ENCODE results near the gene CNIH2. TPM values are rescaled to one million over a fixed set of nuclear protein-coding genes. Genes with fewer than 3 reads are reported as not detected.
A peak's percentile ranks its signal among the peaks of the same experiment; 100 is the strongest.
"Not testable (repeated sequence)": the region's sequence is repeated elsewhere in the genome, so short reads cannot be mapped to it uniquely, and the experiment has no call there.

CNIH2 gene
- total and polyA plus RNA-seq, 4 donors = 23.9 to 256 (median 138) TPM

DNA sequence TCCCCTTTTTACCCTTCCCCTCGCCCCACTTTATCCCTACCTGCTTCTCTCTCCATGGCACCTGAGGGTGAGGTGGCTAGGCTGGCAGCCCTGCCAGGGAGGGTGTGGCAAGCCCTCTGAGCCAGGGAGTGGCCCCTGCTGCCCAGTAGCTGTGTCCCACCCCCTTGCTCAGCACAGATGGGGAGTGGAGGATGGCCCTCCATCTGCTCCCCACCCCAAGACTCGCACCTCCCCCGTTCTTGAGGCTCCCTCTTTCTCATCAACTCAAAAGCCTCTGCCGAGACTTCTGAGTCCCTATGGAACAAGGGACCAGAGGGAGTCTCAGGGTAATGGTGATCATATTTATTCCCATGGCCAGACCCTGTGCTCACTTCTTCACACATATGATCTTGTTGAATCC is 15.4 kb downstream of the CNIH2 start:
- Histone ChIP-seq H3K27ac (ENCODE audit: low read depth, low read length) (no peak overlapping the region), H3K36me3 (ENCODE audit: control insufficient read depth, insufficient read depth, low read length) (peaks cover 31% of the 10 kb centered on the region), H3K27me3 (ENCODE audit: control insufficient read depth, insufficient read depth, low read length) (peaks cover 13% of the 10 kb centered on the region), H3K4me3 (ENCODE audit: low read depth, low read length) (no peak overlapping the region), H3K4me1 (ENCODE audit: control insufficient read depth, insufficient read depth, low read length) (peaks cover 37% of the 10 kb centered on the region), H3K9me3 (ENCODE audit: control insufficient read depth, insufficient read depth, low read length) (no peaks in the 10 kb centered on the region)
- DNase-seq (ENCODE audit: low read depth in 4 of 6, low spot score in 6 of 6) = no peak
- WGBS (ENCODE audit: insufficient coverage) = no CpG with 5 or more reads among the region's 4 CpGs

GRCh38 chr11:66293777-66294625 is 16.0 kb downstream of the CNIH2 start:
- H3K36me3 ChIP-seq (ENCODE audit: control insufficient read depth, insufficient read depth, low read length) = peaks cover 31% of the 10 kb centered on the region
- no peak overlapping the region for H3K4me3 ChIP-seq (ENCODE audit: low read depth, low read length)
- no peaks in the 10 kb centered on the region for H3K9me3 ChIP-seq (ENCODE audit: control insufficient read depth, insufficient read depth, low read length)
- peaks cover 34% of the 10 kb centered on the region for H3K4me1 ChIP-seq (ENCODE audit: control insufficient read depth, insufficient read depth, low read length)
- DNase-seq (ENCODE audit: low read depth in 4 of 6, low spot score in 6 of 6) = no peak
- H3K27ac ChIP-seq (ENCODE audit: low read depth, low read length) = no peak overlapping the region
- peaks cover 13% of the 10 kb centered on the region for H3K27me3 ChIP-seq (ENCODE audit: control insufficient read depth, insufficient read depth, low read length)
- WGBS (ENCODE audit: insufficient coverage) = 75% methylated on average over 27 of the region's 30 CpGs

- Histone ChIP-seq H3K4me1 (ENCODE audit: control insufficient read depth, insufficient read depth, low read length) (peaks cover 27% of the 10 kb centered on the region), H3K36me3 (ENCODE audit: control insufficient read depth, insufficient read depth, low read length) (peaks cover 31% of the 10 kb centered on the region), H3K9me3 (ENCODE audit: control insufficient read depth, insufficient read depth, low read length) (no peaks in the 10 kb centered on the region), H3K27ac (ENCODE audit: low read depth, low read length) (no peak overlapping the region), H3K4me3 (ENCODE audit: low read depth, low read length) (no peak overlapping the region), H3K27me3 (ENCODE audit: control insufficient read depth, insufficient read depth, low read length) (peaks cover 13% of the 10 kb centered on the region)
- 78% methylated on average over 114 of the region's 123 CpGs for WGBS (ENCODE audit: insufficient coverage)
- DNase-seq (ENCODE audit: low read depth in 4 of 6, low spot score in 6 of 6) = no peak
These were observed 16.9 kb downstream of the CNIH2 start for GRCh38 chr11:66294626-66295620.

DNA sequence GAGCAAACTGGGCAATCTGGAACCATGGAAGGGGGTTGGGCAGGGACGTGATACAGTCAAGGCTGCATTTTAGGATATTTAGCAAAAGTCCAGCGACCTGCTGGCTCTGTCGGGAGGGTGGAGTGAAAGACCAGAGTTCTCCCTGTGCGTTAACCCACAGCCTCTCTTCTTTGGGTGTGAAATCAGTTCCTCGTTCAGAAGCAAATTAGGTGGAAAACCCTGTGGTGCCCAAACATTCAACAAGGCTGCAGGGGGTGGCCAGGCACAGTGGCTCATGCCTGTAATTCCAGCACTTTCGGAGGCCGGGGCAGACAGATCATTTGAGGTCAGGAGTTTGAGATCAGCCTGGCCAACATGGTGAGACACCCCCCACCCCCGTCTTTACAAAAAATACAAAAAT is 19.6 kb downstream of the CNIH2 start:
- H3K4me3 ChIP-seq (ENCODE audit: low read depth, low read length) = no peak overlapping the region
- H3K4me1 ChIP-seq (ENCODE audit: control insufficient read depth, insufficient read depth, low read length) = peaks cover 9% of the 10 kb centered on the region
- peaks cover 31% of the 10 kb centered on the region for H3K36me3 ChIP-seq (ENCODE audit: control insufficient read depth, insufficient read depth, low read length)
- no peak overlapping the region for H3K27ac ChIP-seq (ENCODE audit: low read depth, low read length)
- no peak for DNase-seq (ENCODE audit: low read depth in 4 of 6, low spot score in 6 of 6)
- no peaks in the 10 kb centered on the region for H3K9me3 ChIP-seq (ENCODE audit: control insufficient read depth, insufficient read depth, low read length)
- 26% methylated on average over 6 of the region's 8 CpGs for WGBS (ENCODE audit: insufficient coverage)
- H3K27me3 ChIP-seq (ENCODE audit: control insufficient read depth, insufficient read depth, low read length) = peaks cover 7% of the 10 kb centered on the region

- H3K4me3 ChIP-seq (ENCODE audit: low read depth, low read length) = no peak overlapping the region
- no peaks in the 10 kb centered on the region for H3K9me3 ChIP-seq (ENCODE audit: control insufficient read depth, insufficient read depth, low read length)
- peaks cover 26% of the 10 kb centered on the region for H3K36me3 ChIP-seq (ENCODE audit: control insufficient read depth, insufficient read depth, low read length)
- H3K27ac ChIP-seq (ENCODE audit: low read depth, low read length) = no peak overlapping the region
- H3K27me3 ChIP-seq (ENCODE audit: control insufficient read depth, insufficient read depth, low read length) = no peaks in the 10 kb centered on the region
- no peaks in the 10 kb centered on the region for H3K4me1 ChIP-seq (ENCODE audit: control insufficient read depth, insufficient read depth, low read length)
- no peak for DNase-seq (ENCODE audit: low read depth in 4 of 6, low spot score in 6 of 6)
- 78% methylated on average over 1 of the region's 3 CpGs for WGBS (ENCODE audit: insufficient coverage)
These were observed 21.2 kb downstream of the CNIH2 start for GRCh38 chr11:66299186-66299585.

- H3K4me1 ChIP-seq (ENCODE audit: control insufficient read depth, insufficient read depth, low read length) = no peaks in the 10 kb centered on the region
- no peaks in the 10 kb centered on the region for H3K27me3 ChIP-seq (ENCODE audit: control insufficient read depth, insufficient read depth, low read length)
- H3K27ac ChIP-seq (ENCODE audit: low read depth, low read length) = no peak overlapping the region
- H3K9me3 ChIP-seq (ENCODE audit: control insufficient read depth, insufficient read depth, low read length) = no peaks in the 10 kb centered on the region
- H3K4me3 ChIP-seq (ENCODE audit: low read depth, low read length) = no peak overlapping the region
- no peaks in the 10 kb centered on the region for H3K36me3 ChIP-seq (ENCODE audit: control insufficient read depth, insufficient read depth, low read length)
- 86% methylated on average over 9 of the region's 12 CpGs for WGBS (ENCODE audit: insufficient coverage)
- no peak for DNase-seq (ENCODE audit: low read depth in 4 of 6, low spot score in 6 of 6)
These were observed 24.7 kb downstream of the CNIH2 start for GRCh38 chr11:66302656-66303055.

DNA sequence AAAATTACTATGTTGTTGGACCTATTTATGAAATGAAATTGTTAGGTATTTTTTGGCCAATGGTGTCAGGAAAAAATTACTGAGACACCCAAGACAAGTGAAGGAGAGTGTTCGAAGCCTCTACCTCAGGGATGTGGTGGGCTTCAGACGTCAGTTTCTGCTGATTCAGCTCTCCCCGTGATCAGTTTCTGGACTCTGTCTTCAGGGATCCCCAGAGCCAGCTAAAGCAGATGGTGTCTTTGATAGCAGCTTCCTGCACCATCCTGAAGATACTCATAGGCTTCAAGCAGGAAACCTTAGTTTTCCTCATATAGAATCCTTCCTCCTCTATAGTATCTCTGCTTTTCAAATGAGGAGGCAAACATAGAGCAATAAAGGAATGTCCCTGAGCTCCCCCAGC is 31.5 kb downstream of the CNIH2 start:
- H3K27me3 ChIP-seq (ENCODE audit: control insufficient read depth, insufficient read depth, low read length) = no peaks in the 10 kb centered on the region
- H3K9me3 ChIP-seq (ENCODE audit: control insufficient read depth, insufficient read depth, low read length) = no peaks in the 10 kb centered on the region
- peak in 1 of 6 donors; percentile 66 for DNase-seq (ENCODE audit: low read depth in 4 of 6, low spot score in 6 of 6)
- H3K27ac ChIP-seq (ENCODE audit: low read depth, low read length) = no peak overlapping the region
- 38% methylated on average over 3 of the region's 3 CpGs for WGBS (ENCODE audit: insufficient coverage)
- H3K36me3 ChIP-seq (ENCODE audit: control insufficient read depth, insufficient read depth, low read length) = no peaks in the 10 kb centered on the region
- no peak overlapping the region for H3K4me3 ChIP-seq (ENCODE audit: low read depth, low read length)
- H3K4me1 ChIP-seq (ENCODE audit: control insufficient read depth, insufficient read depth, low read length) = peaks cover 27% of the 10 kb centered on the region

GRCh38 chr11:66310324-66310723 is 32.3 kb downstream of the CNIH2 start:
- Histone ChIP-seq H3K9me3 (ENCODE audit: control insufficient read depth, insufficient read depth, low read length) (no peaks in the 10 kb centered on the region), H3K4me3 (ENCODE audit: low read depth, low read length) (no peak overlapping the region), H3K4me1 (ENCODE audit: control insufficient read depth, insufficient read depth, low read length) (peaks cover 27% of the 10 kb centered on the region), H3K36me3 (ENCODE audit: control insufficient read depth, insufficient read depth, low read length) (no peaks in the 10 kb centered on the region), H3K27me3 (ENCODE audit: control insufficient read depth, insufficient read depth, low read length) (no peaks in the 10 kb centered on the region), H3K27ac (ENCODE audit: low read depth, low read length) (no peak overlapping the region)
- no peak for DNase-seq (ENCODE audit: low read depth in 4 of 6, low spot score in 6 of 6)
- 97% methylated on average over 8 of the region's 8 CpGs for WGBS (ENCODE audit: insufficient coverage)

- DNase-seq (ENCODE audit: low read depth in 4 of 6, low spot score in 6 of 6); H3K9me3 ChIP-seq (ENCODE audit: control insufficient read depth, insufficient read depth, low read length); H3K27ac ChIP-seq (ENCODE audit: low read depth, low read length); H3K36me3 ChIP-seq (ENCODE audit: control insufficient read depth, insufficient read depth, low read length); H3K27me3 ChIP-seq (ENCODE audit: control insufficient read depth, insufficient read depth, low read length); H3K4me3 ChIP-seq (ENCODE audit: low read depth, low read length): not testable (repeated sequence)
- WGBS (ENCODE audit: insufficient coverage) = 96% methylated on average over 9 of the region's 18 CpGs
- H3K4me1 ChIP-seq (ENCODE audit: control insufficient read depth, insufficient read depth, low read length) = peaks cover 30% of the 10 kb centered on the region
These were observed 32.9 kb downstream of the CNIH2 start for GRCh38 chr11:66310803-66311440.

Measured in spinal cord (tissue), 10 donors.